Measurements from ENCODE around the gene DGKQ.

DNA sequence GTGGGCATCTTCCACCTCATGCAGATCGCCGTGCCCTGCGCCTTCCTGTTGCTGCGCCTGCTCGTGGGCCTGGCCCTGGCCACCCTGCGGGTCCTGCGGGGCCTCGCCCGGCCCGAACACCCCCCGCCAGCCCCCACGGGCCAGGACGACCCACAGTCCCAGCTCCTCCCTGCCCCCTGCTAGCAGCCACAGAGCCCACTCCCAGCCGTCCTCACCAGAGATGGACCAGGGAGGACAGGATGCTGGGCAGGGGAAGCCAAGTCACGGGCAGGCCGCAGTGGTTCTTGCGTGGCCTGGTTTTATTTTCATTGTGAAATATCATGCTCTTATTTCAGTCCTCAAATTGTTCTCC, 15.1 kb downstream of the DGKQ start:
- TF ChIP-seq RARB (CRISPR knock-in tag; IDR thresholded peaks at IDR 0.05), result no peak
- TF ChIP-seq ARNTL (CRISPR knock-in tag; IDR thresholded peaks at IDR 0.05; ENCODE audit: borderline replicate concordance, low read depth), result no peak
- no peak for TF ChIP-seq ZNF8 (CRISPR knock-in tag; IDR thresholded peaks at IDR 0.05)
- TF ChIP-seq GLIS3 (CRISPR knock-in tag; IDR thresholded peaks at IDR 0.05), result no peak
- TF ChIP-seq TCF4 (CRISPR knock-in tag; IDR thresholded peaks at IDR 0.05; ENCODE audit: borderline replicate concordance), result no peak
- TF ChIP-seq, protein P1, sequence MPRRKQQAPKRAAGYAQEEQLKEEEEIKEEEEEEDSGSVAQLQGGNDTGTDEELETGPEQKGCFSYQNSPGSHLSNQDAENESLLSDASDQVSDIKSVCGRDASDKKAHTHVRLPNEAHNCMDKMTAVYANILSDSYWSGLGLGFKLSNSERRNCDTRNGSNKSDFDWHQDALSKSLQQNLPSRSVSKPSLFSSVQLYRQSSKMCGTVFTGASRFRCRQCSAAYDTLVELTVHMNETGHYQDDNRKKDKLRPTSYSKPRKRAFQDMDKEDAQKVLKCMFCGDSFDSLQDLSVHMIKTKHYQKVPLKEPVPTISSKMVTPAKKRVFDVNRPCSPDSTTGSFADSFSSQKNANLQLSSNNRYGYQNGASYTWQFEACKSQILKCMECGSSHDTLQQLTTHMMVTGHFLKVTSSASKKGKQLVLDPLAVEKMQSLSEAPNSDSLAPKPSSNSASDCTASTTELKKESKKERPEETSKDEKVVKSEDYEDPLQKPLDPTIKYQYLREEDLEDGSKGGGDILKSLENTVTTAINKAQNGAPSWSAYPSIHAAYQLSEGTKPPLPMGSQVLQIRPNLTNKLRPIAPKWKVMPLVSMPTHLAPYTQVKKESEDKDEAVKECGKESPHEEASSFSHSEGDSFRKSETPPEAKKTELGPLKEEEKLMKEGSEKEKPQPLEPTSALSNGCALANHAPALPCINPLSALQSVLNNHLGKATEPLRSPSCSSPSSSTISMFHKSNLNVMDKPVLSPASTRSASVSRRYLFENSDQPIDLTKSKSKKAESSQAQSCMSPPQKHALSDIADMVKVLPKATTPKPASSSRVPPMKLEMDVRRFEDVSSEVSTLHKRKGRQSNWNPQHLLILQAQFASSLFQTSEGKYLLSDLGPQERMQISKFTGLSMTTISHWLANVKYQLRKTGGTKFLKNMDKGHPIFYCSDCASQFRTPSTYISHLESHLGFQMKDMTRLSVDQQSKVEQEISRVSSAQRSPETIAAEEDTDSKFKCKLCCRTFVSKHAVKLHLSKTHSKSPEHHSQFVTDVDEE (CRISPR knock-in tag; IDR thresholded peaks at IDR 0.05), result no peak
- TF ChIP-seq ZNF565 (CRISPR knock-in tag; conservative IDR thresholded peaks at IDR 0.05; ENCODE audit: low read depth), result no peak
- no peak for TF ChIP-seq SNAI2 (CRISPR knock-in tag; IDR thresholded peaks at IDR 0.05)
- TF ChIP-seq, protein P2, sequence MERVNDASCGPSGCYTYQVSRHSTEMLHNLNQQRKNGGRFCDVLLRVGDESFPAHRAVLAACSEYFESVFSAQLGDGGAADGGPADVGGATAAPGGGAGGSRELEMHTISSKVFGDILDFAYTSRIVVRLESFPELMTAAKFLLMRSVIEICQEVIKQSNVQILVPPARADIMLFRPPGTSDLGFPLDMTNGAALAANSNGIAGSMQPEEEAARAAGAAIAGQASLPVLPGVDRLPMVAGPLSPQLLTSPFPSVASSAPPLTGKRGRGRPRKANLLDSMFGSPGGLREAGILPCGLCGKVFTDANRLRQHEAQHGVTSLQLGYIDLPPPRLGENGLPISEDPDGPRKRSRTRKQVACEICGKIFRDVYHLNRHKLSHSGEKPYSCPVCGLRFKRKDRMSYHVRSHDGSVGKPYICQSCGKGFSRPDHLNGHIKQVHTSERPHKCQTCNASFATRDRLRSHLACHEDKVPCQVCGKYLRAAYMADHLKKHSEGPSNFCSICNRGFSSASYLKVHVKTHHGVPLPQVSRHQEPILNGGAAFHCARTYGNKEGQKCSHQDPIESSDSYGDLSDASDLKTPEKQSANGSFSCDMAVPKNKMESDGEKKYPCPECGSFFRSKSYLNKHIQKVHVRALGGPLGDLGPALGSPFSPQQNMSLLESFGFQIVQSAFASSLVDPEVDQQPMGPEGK (CRISPR knock-in tag; IDR thresholded peaks at IDR 0.05; ENCODE audit: borderline replicate concordance), result no peak
- TF ChIP-seq PPARA (CRISPR knock-in tag; IDR thresholded peaks at IDR 0.05; ENCODE audit: borderline replicate concordance), result no peak
- TF ChIP-seq TOX (CRISPR knock-in tag; IDR thresholded peaks at IDR 0.05; ENCODE audit: borderline replicate concordance), result no peak
- no peak for TF ChIP-seq ZFP30 (CRISPR knock-in tag; IDR thresholded peaks at IDR 0.05)
- no peak for TF ChIP-seq ZFP3 (CRISPR knock-in tag; IDR thresholded peaks at IDR 0.05)
